GM08714 (cell line): ENCODE results near the gene FGD4.
"Not testable (repeated sequence)": the region's sequence is repeated elsewhere in the genome, so short reads cannot be mapped to it uniquely, and the experiment has no call there.

Source experiments
- H3K4me3 ChIP-seq: fragments of 200-500 bp; sonication (Bioruptor generic); 2 replicates; pipeline ENCODE4 v1.5.1; 2014; ENCODE audit warnings: mild to moderate bottlenecking, low read length, inconsistent platforms
- ZNF274 ChIP-seq: IDR thresholded peaks from 2 replicates; pipeline ENCODE4 v1.6.1; 2012; ENCODE audit warnings: mild to moderate bottlenecking, low read depth, low read length

FGD4 gene

GRCh38 chr12:32505067-32505945 is 105.9 kb downstream of the FGD4 start:
- H3K4me3 ChIP-seq: no peak overlapping the region
- TF ChIP-seq ZNF274: no peak

- not testable (repeated sequence) for H3K4me3 ChIP-seq
Measured at GRCh38 chr12:32507096-32507941, 108.0 kb downstream of the FGD4 start.

GRCh38 chr12:32507942-32508320 is 108.6 kb downstream of the FGD4 start:
- no peak for TF ChIP-seq ZNF274

GRCh38 chr12:32508626-32509025 is 109.3 kb downstream of the FGD4 start:
- no peak for TF ChIP-seq ZNF274
- H3K4me3 ChIP-seq: no peak overlapping the region

More at GRCh38 chr12:32507942-32508320, 108.6 kb downstream of the FGD4 start:
- H3K4me3 ChIP-seq: no peak overlapping the region

GRCh38 chr12:32509328-32510091 is 110.2 kb downstream of the FGD4 start:
- TF ChIP-seq ZNF274: no peak
- H3K4me3 ChIP-seq: no peak overlapping the region

GRCh38 chr12:32511976-32512375 is 112.6 kb downstream of the FGD4 start:
- not testable (repeated sequence) for H3K4me3 ChIP-seq

- no peak for TF ChIP-seq ZNF274
- H3K4me3 ChIP-seq: no peak overlapping the region
Measured at GRCh38 chr12:32512379-32512778, 113.0 kb downstream of the FGD4 start.

GRCh38 chr12:32512910-32513309 is 113.6 kb downstream of the FGD4 start:
- TF ChIP-seq ZNF274: no peak
- no peak overlapping the region for H3K4me3 ChIP-seq

GRCh38 chr12:32515137-32515873 is 115.9 kb downstream of the FGD4 start:
- TF ChIP-seq ZNF274: no peak
- no peak overlapping the region for H3K4me3 ChIP-seq

GRCh38 chr12:32516230-32516629 is 116.9 kb downstream of the FGD4 start:
- no peak overlapping the region for H3K4me3 ChIP-seq
- no peak for TF ChIP-seq ZNF274

- H3K4me3 ChIP-seq: no peak overlapping the region
- TF ChIP-seq ZNF274: no peak
Measured at GRCh38 chr12:32517966-32518365, 118.6 kb downstream of the FGD4 start.

- TF ChIP-seq ZNF274: no peak
- H3K4me3 ChIP-seq: no peak overlapping the region
Measured at GRCh38 chr12:32519047-32519446, 119.7 kb downstream of the FGD4 start.

GRCh38 chr12:32522331-32523221 is 123.2 kb downstream of the FGD4 start:
- TF ChIP-seq ZNF274: no peak
- no peak overlapping the region for H3K4me3 ChIP-seq

GRCh38 chr12:32525802-32526201 is 126.4 kb downstream of the FGD4 start:
- not testable (repeated sequence) for H3K4me3 ChIP-seq

GRCh38 chr12:32526343-32526742 is 127.0 kb downstream of the FGD4 start:
- H3K4me3 ChIP-seq: not testable (repeated sequence)
